ENCODE measurements around the gene SAPCD1. TPM values are rescaled to one million over a fixed set of nuclear protein-coding genes. Genes with fewer than 3 reads are reported as not detected.
"Not testable (repeated sequence)": the region's sequence is repeated elsewhere in the genome, so short reads cannot be mapped to it uniquely, and the experiment has no call there.

The SAPCD1 gene
- total and polyA plus RNA-seq, 2 donors (not counting 3 experiments of a cell fraction or from before 2014, with no cell fraction given): 1.6 to 11.7 TPM

DNA sequence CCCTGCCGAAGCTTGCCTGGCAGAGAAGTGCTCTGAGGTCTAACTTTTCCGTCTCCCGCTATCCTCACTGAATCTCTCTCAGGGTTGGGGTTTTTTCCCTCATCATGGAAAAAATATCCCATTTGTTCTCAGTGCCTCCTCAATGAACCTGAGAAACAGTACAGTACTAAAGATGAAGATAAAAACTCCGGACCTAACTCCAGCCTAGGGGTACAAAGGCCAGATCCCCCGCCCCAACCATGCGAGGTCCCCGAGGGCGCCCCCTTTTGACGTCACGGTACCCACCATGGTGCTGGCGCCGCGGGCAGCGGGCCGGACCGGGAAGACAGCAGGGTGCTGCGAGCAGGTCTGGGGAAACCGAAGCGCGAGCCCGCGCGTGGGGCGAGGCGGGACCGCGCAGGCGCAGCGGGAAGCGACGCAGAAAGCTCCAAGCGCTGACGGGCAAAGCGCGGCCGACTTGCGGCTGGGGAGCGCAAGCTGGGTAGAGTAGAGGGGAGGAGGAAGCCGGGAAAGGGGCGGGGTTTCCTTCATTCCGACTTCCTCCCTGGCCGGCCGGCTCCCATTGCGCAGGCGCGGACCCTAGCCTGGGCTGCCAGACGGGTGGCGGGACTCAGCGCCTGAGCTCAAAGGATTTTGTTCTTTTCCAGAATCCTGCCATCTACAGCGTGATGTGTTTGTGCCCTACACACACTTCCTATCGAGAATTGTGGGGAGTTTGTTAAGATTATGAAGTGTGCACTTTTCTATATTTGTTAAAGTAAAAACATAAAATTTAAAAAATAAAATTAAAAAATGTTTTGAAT lies 44.2 kb downstream of the SAPCD1 start, which contains the start of gene LSM2:
LSM2 (minus strand) TSS at position 497 of the 803 bp plus-strand sequence; CDS start at position 288, 209 bp downstream.
- no peaks in the 10 kb centered on the region for H3K9me1 ChIP-seq (replicated peaks; ENCODE audit: control insufficient read depth, extremely low read depth, insufficient read depth, low read length)
- CTCF ChIA-PET: interaction anchor here (0.7 to 3.1 kb wide), 24 partner anchors 8 to 338 kb away, joined by 3 to 28 read pairs (median 4); partner anchors contain the start of genes ABHD16A, DDAH2, GPANK1 and HSPA1A
- H3K4me3 ChIP-seq (replicated peaks in 1 of 3; ENCODE audit: insufficient read depth in 1 of 3, low read depth in 1 of 3, low read length in 3 of 3): peak within 1 kb of the TSS; percentile 77 to 88 (median 87)
- dilution Hi-C loops (cut with MboI; ENCODE audit: extremely low pct_ligation_motif_present, low sequenced_read_pairs) (no loop called here), intact Hi-C loops (cut with micrococcal nuclease) (loop anchor here (1.0 kb wide), 1 partner anchor 10 kb away; no protein-coding TSS in a partner anchor)
- TF ChIP-seq, protein P1, sequence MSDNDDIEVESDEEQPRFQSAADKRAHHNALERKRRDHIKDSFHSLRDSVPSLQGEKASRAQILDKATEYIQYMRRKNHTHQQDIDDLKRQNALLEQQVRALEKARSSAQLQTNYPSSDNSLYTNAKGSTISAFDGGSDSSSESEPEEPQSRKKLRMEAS (IDR thresholded peaks at IDR 0.05; ENCODE audit: insufficient read depth, insufficient read length): no peak
- TF ChIP-seq GATA2 (IDR thresholded peaks at IDR 0.05; ENCODE audit: insufficient read depth, insufficient read length, low read depth, low read length) (no peak), POLR2A (IDR thresholded peaks at IDR 0.05; ENCODE audit: low read depth, low read length) (peak; percentile 94), FOS (IDR thresholded peaks at IDR 0.05; ENCODE audit: borderline replicate concordance, insufficient read depth, low read length) (no peak), MYC (IDR thresholded peaks at IDR 0.05; ENCODE audit: low read depth, low read length) (no peak), EZH2 (IDR thresholded peaks at IDR 0.05; ENCODE audit: borderline replicate concordance, low read depth, low read length, severe bottlenecking) (no peak), POLR2AphosphoS5 (IDR thresholded peaks at IDR 0.05; ENCODE audit: insufficient read depth, low read depth, low read length) (peak; percentile 94), JUN (IDR thresholded peaks at IDR 0.05; ENCODE audit: borderline replicate concordance, insufficient read depth, insufficient read length, low read depth) (no peak)
- TF ChIP-seq, protein P2, sequence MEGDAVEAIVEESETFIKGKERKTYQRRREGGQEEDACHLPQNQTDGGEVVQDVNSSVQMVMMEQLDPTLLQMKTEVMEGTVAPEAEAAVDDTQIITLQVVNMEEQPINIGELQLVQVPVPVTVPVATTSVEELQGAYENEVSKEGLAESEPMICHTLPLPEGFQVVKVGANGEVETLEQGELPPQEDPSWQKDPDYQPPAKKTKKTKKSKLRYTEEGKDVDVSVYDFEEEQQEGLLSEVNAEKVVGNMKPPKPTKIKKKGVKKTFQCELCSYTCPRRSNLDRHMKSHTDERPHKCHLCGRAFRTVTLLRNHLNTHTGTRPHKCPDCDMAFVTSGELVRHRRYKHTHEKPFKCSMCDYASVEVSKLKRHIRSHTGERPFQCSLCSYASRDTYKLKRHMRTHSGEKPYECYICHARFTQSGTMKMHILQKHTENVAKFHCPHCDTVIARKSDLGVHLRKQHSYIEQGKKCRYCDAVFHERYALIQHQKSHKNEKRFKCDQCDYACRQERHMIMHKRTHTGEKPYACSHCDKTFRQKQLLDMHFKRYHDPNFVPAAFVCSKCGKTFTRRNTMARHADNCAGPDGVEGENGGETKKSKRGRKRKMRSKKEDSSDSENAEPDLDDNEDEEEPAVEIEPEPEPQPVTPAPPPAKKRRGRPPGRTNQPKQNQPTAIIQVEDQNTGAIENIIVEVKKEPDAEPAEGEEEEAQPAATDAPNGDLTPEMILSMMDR (IDR thresholded peaks at IDR 0.05; ENCODE audit: extremely low read depth in 1 of 2, insufficient read depth in 1 of 2, low read depth in 1 of 2, low read length in 2 of 2): peak in 1 of 2 donors; percentile 25
- H3K4me1 ChIP-seq (ENCODE audit: control insufficient read depth, extremely low read depth, insufficient read depth, low read length): peaks cover 11% of the 10 kb centered on the region
- H3K9me3 ChIP-seq (replicated peaks; ENCODE audit: control insufficient read depth, insufficient read depth, low read length): no peaks in the 10 kb centered on the region
- peak within 1 kb of the TSS; percentile 87 for H3K9ac ChIP-seq (replicated peaks; ENCODE audit: extremely low read depth, insufficient read depth, low read length)
- no peaks in the 10 kb centered on the region for H4K20me1 ChIP-seq (replicated peaks; ENCODE audit: control insufficient read depth, extremely low read depth, insufficient read depth, low read length)
- BruUV-seq (replicated peaks): TSS peak; percentile 65
- peaks cover 3% of the 10 kb centered on the region in 2 experiments for H3K36me3 ChIP-seq (ENCODE audit: control insufficient read depth in 2 of 2, extremely low read depth in 1 of 2, insufficient read depth in 2 of 2, low read length in 2 of 2)
- H3K27me3 ChIP-seq (ENCODE audit: control insufficient read depth in 2 of 2, insufficient read depth in 2 of 2, low read length in 2 of 2): no peaks in the 10 kb centered on the region
- peak within 1 kb of the TSS; percentile 70 for H2AFZ ChIP-seq (ENCODE audit: low read depth, low read length)
- peak within 1 kb of the TSS; percentile 42 for H3K27ac ChIP-seq (ENCODE audit: insufficient read depth, low read depth, low read length)
- peaks cover 24% of the 10 kb centered on the region for H3K79me2 ChIP-seq (ENCODE audit: control insufficient read depth, insufficient read depth, low read length)
- peak; percentile 98 for FAIRE-seq
- peak within 1 kb of the TSS; percentile 96 for H3K4me2 ChIP-seq (ENCODE audit: insufficient read depth, low read length)
- POLR2A ChIA-PET: interaction anchor here (0.6 to 2.4 kb wide), 10 partner anchors 8 to 142 kb away, joined by 3 to 32 read pairs (median 4); partner anchors contain the start of genes GPANK1, HSPA1A, HSPA1B and HSPA1L
- DNase-seq (ENCODE audit: low read depth, low spot score): peak; percentile 98

DNA sequence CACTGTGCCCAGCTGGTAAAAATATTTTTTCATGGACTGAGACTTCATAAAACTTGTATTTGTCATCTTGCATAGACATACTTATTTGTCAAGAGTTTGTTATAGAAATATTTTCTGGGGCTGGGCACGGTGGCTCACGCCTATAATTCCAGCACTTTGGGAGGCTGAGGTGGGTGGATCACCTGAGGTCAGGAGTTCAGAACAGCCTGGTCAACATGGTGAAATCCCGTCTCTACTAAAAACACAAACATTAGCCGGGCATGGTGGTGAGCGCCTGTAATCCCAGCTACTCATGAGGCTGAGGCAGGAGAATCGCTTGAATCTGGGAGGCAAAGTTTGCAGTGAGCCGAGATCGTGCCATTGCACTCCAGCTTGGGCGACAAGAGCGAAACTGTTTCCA lies 46.1 kb downstream of the SAPCD1 start:
- H2AFZ ChIP-seq (ENCODE audit: low read depth, low read length); FAIRE-seq; H3K9ac ChIP-seq (replicated peaks; ENCODE audit: extremely low read depth, insufficient read depth, low read length); H3K4me3 ChIP-seq (replicated peaks in 1 of 3; ENCODE audit: insufficient read depth in 1 of 3, low read depth in 1 of 3, low read length in 3 of 3); H3K27me3 ChIP-seq (ENCODE audit: control insufficient read depth in 2 of 2, insufficient read depth in 2 of 2, low read length in 2 of 2); H3K9me1 ChIP-seq (replicated peaks; ENCODE audit: control insufficient read depth, extremely low read depth, insufficient read depth, low read length); H3K9me3 ChIP-seq (replicated peaks; ENCODE audit: control insufficient read depth, insufficient read depth, low read length); H3K27ac ChIP-seq (ENCODE audit: insufficient read depth, low read depth, low read length); POLR2A ChIA-PET; intact Hi-C loops (cut with micrococcal nuclease); dilution Hi-C loops (cut with MboI; ENCODE audit: extremely low pct_ligation_motif_present, low sequenced_read_pairs); H3K4me2 ChIP-seq (ENCODE audit: insufficient read depth, low read length); DNase-seq (ENCODE audit: low read depth, low spot score); H4K20me1 ChIP-seq (replicated peaks; ENCODE audit: control insufficient read depth, extremely low read depth, insufficient read depth, low read length); BruUV-seq (replicated peaks); H3K36me3 ChIP-seq (ENCODE audit: control insufficient read depth in 2 of 2, extremely low read depth in 1 of 2, insufficient read depth in 2 of 2, low read length in 2 of 2); CTCF ChIA-PET: not testable (repeated sequence)
- H3K79me2 ChIP-seq (ENCODE audit: control insufficient read depth, insufficient read depth, low read length): peaks cover 21% of the 10 kb centered on the region
- peaks cover 16% of the 10 kb centered on the region for H3K4me1 ChIP-seq (ENCODE audit: control insufficient read depth, extremely low read depth, insufficient read depth, low read length)

All from endothelial cell of umbilical vein (primary cell).